RWPE1 (cell line): Measurements from ENCODE around the gene PDE4D.
"Not testable (repeated sequence)": the region's sequence is repeated elsewhere in the genome, so short reads cannot be mapped to it uniquely, and the experiment has no call there.

Source experiments
- CTCF ChIA-PET: fragments of 350-600 bp; sonication (Branson Sonifier 250); formaldehyde crosslinking; extraction: SDS; loops from one replicate; lab custom pipeline; 2021; lab: Yijun Ruan, JAX
- POLR2A ChIA-PET: fragments of 400-600 bp; formaldehyde crosslinking; extraction: SDS; loops from one replicate; lab custom pipeline; 2020; ENCODE audit warnings: antibody characterized with exemption; ENCODE audit not compliant: low non-redundant PET; lab: Yijun Ruan, JAX
- DNase-seq: peaks from one replicate; pipeline ENCODE4 v3.0.0; 2012; ENCODE audit warnings: low spot score
- H3K27ac ChIP-seq: fragments of 450-650 bp; 2 replicates; pipeline ENCODE4 v1.5.1; 2017
- TF ChIP-seq, protein P1 (sequence below): fragments of 450-650 bp; conservative IDR thresholded peaks from 2 replicates; pipeline ENCODE4 v1.5.1; 2017; ENCODE audit warnings: low read depth, mild to moderate bottlenecking

The PDE4D gene

DNA sequence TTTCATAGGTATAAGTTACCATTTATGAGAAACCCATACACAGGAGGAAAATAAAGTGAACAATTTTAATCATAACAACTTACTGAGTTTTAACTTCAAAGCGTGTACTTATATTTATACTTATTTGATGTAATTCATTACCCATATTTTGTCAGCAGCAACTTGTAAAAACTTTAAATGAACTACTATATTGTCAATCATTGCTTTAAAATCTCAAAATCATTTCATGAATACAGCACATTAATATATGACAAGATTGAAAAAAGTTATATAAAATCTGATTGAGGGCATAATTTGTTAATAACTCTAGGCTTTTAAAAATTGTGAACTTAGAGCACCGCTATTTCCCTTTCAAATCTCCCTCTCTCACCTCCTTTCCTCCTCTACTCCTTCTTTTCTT, 573.1 kb downstream of the PDE4D start:
- H3K27ac ChIP-seq, result no peak overlapping the region
- TF ChIP-seq, protein P1, sequence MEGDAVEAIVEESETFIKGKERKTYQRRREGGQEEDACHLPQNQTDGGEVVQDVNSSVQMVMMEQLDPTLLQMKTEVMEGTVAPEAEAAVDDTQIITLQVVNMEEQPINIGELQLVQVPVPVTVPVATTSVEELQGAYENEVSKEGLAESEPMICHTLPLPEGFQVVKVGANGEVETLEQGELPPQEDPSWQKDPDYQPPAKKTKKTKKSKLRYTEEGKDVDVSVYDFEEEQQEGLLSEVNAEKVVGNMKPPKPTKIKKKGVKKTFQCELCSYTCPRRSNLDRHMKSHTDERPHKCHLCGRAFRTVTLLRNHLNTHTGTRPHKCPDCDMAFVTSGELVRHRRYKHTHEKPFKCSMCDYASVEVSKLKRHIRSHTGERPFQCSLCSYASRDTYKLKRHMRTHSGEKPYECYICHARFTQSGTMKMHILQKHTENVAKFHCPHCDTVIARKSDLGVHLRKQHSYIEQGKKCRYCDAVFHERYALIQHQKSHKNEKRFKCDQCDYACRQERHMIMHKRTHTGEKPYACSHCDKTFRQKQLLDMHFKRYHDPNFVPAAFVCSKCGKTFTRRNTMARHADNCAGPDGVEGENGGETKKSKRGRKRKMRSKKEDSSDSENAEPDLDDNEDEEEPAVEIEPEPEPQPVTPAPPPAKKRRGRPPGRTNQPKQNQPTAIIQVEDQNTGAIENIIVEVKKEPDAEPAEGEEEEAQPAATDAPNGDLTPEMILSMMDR, result no peak
- ChIA-PET POLR2A (no interaction called here), CTCF (interaction anchor here (0.6 kb wide), 1 partner anchor 846 kb away, joined by 4 read pairs; no protein-coding TSS in a partner anchor)
- DNase-seq, result no peak

DNA sequence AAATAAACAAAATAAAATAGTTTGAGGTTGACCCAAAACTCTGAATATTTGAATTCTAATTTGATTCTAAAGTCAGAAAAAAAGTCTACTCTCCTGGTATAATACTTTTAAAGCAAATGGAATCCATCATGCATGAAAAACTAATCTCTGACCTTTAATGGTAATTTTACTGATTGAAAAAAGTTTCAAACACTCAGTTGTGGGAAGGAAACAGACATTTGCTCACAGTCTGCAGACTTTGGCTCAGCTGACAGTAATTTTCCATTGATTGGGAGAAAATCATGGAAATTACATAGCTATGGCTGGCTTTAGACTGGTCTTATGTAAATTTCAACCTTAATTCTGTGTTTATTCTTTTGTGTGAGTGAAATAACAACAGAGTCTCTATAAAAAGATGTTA, 574.3 kb downstream of the PDE4D start:
- H3K27ac ChIP-seq, result no peak overlapping the region
- TF ChIP-seq, protein P1, result no peak
- ChIA-PET POLR2A (no interaction called here), CTCF (interaction anchor here (1.2 kb wide), 1 partner anchor 117 kb away, joined by 4 read pairs; no protein-coding TSS in a partner anchor)
- DNase-seq, result no peak

- no peak overlapping the region for H3K27ac ChIP-seq
- no peak for DNase-seq
- POLR2A ChIA-PET, result no interaction called here
- TF ChIP-seq, protein P1, result no peak
- CTCF ChIA-PET, result no interaction called here
Observed at GRCh38 chr5:59317774-59318205, 575.7 kb downstream of the PDE4D start.

GRCh38 chr5:59317023-59317773, 576.3 kb downstream of the PDE4D start:
- POLR2A ChIA-PET, result no interaction called here
- TF ChIP-seq, protein P1, result no peak
- CTCF ChIA-PET, result no interaction called here
- peak; percentile 16 for DNase-seq
- no peak overlapping the region for H3K27ac ChIP-seq

- DNase-seq, result no peak
- POLR2A ChIA-PET, result no interaction called here
- no peak overlapping the region for H3K27ac ChIP-seq
- CTCF ChIA-PET, result interaction anchor here (0.5 kb wide), 1 partner anchor 428 kb away, joined by 3 read pairs; no protein-coding TSS in a partner anchor
- TF ChIP-seq, protein P1, result no peak
Observed at GRCh38 chr5:59312223-59312622, 581.3 kb downstream of the PDE4D start.

GRCh38 chr5:59308685-59309084, 584.8 kb downstream of the PDE4D start:
- POLR2A ChIA-PET, result interaction anchor here (0.7 kb wide), 1 partner anchor 10 kb away, joined by 3 read pairs; no protein-coding TSS in a partner anchor
- not testable (repeated sequence) for H3K27ac ChIP-seq, DNase-seq
- CTCF ChIA-PET, result interaction anchor here (0.7 to 1.8 kb wide), 2 partner anchors 9 to 1368 kb away, joined by 3 to 5 read pairs; no protein-coding TSS in a partner anchor

DNA sequence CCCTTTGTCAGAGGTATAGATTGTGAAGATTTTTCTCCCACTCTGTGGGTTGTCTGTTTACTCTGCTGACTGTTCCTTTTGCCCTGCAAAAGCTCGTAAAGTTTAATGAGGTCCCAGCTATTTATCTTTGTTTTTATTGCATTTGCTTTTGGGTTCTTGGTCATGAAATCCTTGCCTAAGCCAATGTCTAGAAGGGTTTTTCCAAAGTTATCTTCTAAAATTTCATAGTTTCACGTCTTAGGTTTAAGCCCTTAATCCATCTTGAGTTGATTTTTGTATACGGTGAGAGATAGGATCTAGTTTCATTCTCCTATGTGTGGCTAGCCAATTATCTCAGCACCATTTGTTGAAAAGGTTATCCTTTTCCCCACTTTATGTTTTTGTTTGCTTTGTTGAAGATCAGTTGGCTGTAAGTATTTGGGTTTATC, 590.2 kb downstream of the PDE4D start:
- POLR2A ChIA-PET, CTCF ChIA-PET, H3K27ac ChIP-seq, DNase-seq: not testable (repeated sequence)

- CTCF ChIA-PET, result interaction anchor here (0.6 kb wide), 1 partner anchor 142 kb away, joined by 3 read pairs; no protein-coding TSS in a partner anchor
- not testable (repeated sequence) for DNase-seq, H3K27ac ChIP-seq
- POLR2A ChIA-PET, result interaction anchor here (0.6 kb wide), 1 partner anchor 111 kb away, joined by 5 read pairs; no protein-coding TSS in a partner anchor
Observed at GRCh38 chr5:59302509-59302908, 591.0 kb downstream of the PDE4D start.
